WTC11 (cell line): ENCODE results near the gene GATA1.

Experiments used
- GABPB1 ChIP-seq: sonication (generic); formaldehyde crosslinking; IDR thresholded peaks from 2 replicates; pipeline ENCODE4 v1.8.1; 2023; ENCODE audit warnings: mild to moderate bottlenecking, missing genetic modification reagents
- JUN ChIP-seq: sonication (generic); formaldehyde crosslinking; IDR thresholded peaks from 2 replicates; pipeline ENCODE4 v1.8.0; 2023; ENCODE audit warnings: mild to moderate bottlenecking, missing genetic modification reagents
- NR3C1 ChIP-seq: sonication (generic); formaldehyde crosslinking; conservative IDR thresholded peaks from 2 replicates; pipeline ENCODE4 v1.8.1; 2023; ENCODE audit warnings: low read depth, mild to moderate bottlenecking, missing genetic modification reagents
- SMAD3 ChIP-seq: sonication (generic); formaldehyde crosslinking; IDR thresholded peaks from 2 replicates; pipeline ENCODE4 v1.8.0; 2022; ENCODE audit warnings: missing genetic modification reagents, mild to moderate bottlenecking, borderline replicate concordance
- TF ChIP-seq, protein P1 (sequence below): sonication (generic); formaldehyde crosslinking; IDR thresholded peaks from 2 replicates; pipeline ENCODE4 v1.8.1; 2022; ENCODE audit warnings: mild to moderate bottlenecking, moderate library complexity, missing genetic modification reagents
- TF ChIP-seq, protein P2 (sequence below): sonication (generic); formaldehyde crosslinking; IDR thresholded peaks from 2 replicates; pipeline ENCODE4 v1.8.1; 2023; ENCODE audit warnings: mild to moderate bottlenecking, missing genetic modification reagents
- TF ChIP-seq, protein P3 (sequence below): fragments of 200-600 bp; IDR thresholded peaks from 2 replicates; pipeline ENCODE4 v1.8.0; 2022; ENCODE audit warnings: antibody characterized with exemption
- TF ChIP-seq, protein P4 (sequence below): sonication (generic); formaldehyde crosslinking; IDR thresholded peaks from 2 replicates; pipeline ENCODE4 v1.8.0; 2023; ENCODE audit warnings: missing genetic modification reagents, mild to moderate bottlenecking, borderline replicate concordance

DNA sequence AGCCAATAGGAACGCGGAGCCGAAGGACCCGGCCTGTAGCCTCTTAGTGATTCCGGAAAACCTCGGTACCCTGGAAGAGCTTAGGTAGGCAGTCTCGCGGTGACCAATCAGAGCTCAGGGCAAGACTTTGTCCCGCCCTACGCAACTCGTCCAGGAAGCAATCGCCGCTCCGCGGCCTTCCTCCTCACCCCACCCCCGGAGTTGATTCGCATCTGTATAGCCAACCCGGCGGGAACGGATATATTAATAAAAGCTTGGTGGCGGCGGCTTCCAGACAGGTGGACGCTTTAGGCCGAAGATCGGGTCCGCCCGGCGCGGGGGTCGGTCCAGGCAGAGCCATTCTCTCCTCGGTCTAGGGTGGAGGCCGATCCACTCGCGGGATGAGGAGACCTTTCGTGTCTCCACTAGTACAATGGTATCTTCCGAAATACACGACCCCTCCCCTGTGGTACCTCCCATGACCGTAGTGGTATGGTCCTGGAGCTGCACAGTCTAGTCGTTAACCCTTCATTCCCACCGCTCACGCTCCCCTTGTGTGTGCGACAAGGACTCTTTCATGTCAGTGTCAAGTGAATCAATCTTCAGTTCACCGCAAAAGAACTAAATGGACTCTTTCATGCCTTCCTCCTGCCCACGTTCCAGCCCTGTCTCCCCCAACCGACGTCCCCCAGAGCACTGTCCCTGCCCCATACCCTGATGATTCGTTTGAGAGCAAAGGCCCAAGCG lies 49.0 kb upstream of the GATA1 start:
- TF ChIP-seq, protein P1, sequence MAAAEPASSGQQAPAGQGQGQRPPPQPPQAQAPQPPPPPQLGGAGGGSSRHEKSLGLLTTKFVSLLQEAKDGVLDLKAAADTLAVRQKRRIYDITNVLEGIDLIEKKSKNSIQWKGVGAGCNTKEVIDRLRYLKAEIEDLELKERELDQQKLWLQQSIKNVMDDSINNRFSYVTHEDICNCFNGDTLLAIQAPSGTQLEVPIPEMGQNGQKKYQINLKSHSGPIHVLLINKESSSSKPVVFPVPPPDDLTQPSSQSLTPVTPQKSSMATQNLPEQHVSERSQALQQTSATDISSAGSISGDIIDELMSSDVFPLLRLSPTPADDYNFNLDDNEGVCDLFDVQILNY (CRISPR knock-in tag): no peak
- TF ChIP-seq, protein P2, sequence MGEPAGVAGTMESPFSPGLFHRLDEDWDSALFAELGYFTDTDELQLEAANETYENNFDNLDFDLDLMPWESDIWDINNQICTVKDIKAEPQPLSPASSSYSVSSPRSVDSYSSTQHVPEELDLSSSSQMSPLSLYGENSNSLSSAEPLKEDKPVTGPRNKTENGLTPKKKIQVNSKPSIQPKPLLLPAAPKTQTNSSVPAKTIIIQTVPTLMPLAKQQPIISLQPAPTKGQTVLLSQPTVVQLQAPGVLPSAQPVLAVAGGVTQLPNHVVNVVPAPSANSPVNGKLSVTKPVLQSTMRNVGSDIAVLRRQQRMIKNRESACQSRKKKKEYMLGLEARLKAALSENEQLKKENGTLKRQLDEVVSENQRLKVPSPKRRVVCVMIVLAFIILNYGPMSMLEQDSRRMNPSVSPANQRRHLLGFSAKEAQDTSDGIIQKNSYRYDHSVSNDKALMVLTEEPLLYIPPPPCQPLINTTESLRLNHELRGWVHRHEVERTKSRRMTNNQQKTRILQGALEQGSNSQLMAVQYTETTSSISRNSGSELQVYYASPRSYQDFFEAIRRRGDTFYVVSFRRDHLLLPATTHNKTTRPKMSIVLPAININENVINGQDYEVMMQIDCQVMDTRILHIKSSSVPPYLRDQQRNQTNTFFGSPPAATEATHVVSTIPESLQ (CRISPR knock-in tag): no peak
- TF ChIP-seq NR3C1 (CRISPR knock-in tag): no peak
- TF ChIP-seq, protein P3, sequence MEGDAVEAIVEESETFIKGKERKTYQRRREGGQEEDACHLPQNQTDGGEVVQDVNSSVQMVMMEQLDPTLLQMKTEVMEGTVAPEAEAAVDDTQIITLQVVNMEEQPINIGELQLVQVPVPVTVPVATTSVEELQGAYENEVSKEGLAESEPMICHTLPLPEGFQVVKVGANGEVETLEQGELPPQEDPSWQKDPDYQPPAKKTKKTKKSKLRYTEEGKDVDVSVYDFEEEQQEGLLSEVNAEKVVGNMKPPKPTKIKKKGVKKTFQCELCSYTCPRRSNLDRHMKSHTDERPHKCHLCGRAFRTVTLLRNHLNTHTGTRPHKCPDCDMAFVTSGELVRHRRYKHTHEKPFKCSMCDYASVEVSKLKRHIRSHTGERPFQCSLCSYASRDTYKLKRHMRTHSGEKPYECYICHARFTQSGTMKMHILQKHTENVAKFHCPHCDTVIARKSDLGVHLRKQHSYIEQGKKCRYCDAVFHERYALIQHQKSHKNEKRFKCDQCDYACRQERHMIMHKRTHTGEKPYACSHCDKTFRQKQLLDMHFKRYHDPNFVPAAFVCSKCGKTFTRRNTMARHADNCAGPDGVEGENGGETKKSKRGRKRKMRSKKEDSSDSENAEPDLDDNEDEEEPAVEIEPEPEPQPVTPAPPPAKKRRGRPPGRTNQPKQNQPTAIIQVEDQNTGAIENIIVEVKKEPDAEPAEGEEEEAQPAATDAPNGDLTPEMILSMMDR: no peak
- TF ChIP-seq JUN (CRISPR knock-in tag): no peak
- TF ChIP-seq, protein P4, sequence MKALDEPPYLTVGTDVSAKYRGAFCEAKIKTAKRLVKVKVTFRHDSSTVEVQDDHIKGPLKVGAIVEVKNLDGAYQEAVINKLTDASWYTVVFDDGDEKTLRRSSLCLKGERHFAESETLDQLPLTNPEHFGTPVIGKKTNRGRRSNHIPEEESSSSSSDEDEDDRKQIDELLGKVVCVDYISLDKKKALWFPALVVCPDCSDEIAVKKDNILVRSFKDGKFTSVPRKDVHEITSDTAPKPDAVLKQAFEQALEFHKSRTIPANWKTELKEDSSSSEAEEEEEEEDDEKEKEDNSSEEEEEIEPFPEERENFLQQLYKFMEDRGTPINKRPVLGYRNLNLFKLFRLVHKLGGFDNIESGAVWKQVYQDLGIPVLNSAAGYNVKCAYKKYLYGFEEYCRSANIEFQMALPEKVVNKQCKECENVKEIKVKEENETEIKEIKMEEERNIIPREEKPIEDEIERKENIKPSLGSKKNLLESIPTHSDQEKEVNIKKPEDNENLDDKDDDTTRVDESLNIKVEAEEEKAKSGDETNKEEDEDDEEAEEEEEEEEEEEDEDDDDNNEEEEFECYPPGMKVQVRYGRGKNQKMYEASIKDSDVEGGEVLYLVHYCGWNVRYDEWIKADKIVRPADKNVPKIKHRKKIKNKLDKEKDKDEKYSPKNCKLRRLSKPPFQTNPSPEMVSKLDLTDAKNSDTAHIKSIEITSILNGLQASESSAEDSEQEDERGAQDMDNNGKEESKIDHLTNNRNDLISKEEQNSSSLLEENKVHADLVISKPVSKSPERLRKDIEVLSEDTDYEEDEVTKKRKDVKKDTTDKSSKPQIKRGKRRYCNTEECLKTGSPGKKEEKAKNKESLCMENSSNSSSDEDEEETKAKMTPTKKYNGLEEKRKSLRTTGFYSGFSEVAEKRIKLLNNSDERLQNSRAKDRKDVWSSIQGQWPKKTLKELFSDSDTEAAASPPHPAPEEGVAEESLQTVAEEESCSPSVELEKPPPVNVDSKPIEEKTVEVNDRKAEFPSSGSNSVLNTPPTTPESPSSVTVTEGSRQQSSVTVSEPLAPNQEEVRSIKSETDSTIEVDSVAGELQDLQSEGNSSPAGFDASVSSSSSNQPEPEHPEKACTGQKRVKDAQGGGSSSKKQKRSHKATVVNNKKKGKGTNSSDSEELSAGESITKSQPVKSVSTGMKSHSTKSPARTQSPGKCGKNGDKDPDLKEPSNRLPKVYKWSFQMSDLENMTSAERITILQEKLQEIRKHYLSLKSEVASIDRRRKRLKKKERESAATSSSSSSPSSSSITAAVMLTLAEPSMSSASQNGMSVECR (CRISPR knock-in tag): no peak
- TF ChIP-seq GABPB1 (CRISPR knock-in tag): no peak
- TF ChIP-seq SMAD3 (CRISPR knock-in tag): no peak
